Kidney glomerular epithelial cell (primary cell): ENCODE measurements around the gene TAF1A.
A peak's percentile ranks its signal among the peaks of the same experiment; 100 is the strongest.

ENCODE experiments used
- DNase-seq: peaks from one replicate; lab custom pipeline; 2025; lab: John Stamatoyannopoulos, UW

TAF1A gene

DNA sequence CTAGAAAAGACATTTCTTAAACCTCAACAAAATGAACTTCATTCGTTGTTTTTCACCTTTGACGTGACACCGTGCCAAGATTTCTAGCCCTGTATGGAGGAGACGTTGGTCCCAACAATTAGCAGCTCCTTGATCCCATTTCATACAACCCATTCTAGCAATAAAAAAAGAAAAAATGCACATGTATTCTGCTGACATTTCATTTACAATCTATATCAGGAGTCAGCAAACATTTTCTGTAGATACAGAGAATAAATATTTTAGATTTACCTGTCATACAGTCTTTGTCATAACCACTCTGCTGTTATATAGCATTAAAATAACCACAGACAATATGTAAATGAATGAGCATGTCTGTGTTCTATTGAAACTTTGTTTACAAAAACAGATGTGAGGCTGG, 7.0 kb upstream of the TAF1A start:
- no peak for DNase-seq

DNA sequence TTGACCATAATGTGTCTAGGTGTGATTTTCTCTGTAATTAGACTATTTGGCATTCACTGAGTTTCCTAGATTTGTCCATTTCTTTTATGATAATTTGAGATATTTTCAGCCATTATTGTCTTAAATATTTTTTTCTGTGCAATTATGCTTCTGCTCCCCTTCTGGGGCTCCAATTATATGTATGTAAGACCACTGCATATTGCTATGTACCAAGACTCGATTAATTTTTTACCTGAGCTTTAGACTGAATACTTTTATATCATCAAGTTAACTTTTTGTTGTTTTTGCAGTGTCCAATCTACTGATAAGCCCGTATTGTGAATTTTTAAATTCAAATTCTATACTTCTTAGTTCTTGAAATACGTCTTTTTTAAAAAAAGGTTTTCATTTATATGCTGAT, 5.1 kb upstream of the TAF1A start:
- no peak for DNase-seq

DNA sequence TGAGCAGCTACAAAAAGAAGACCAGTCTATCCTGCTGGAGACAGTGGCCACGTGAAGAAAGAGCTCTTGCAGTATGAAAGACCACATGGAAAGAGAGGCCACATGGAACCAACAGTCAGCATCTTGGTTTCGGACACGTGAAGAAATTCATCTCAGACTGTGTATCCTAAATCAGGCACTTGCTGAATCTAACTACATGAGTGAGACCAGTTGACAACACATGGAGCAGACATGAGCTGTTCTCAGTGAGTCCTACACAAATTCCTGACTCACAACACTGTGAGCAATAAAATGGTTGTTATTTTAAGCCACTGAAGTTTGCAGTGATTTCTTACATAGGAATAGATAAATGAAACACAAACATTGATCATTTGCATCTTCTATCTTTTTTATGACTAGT, 2.4 kb upstream of the TAF1A start:
- peak; percentile 19 for DNase-seq

DNA sequence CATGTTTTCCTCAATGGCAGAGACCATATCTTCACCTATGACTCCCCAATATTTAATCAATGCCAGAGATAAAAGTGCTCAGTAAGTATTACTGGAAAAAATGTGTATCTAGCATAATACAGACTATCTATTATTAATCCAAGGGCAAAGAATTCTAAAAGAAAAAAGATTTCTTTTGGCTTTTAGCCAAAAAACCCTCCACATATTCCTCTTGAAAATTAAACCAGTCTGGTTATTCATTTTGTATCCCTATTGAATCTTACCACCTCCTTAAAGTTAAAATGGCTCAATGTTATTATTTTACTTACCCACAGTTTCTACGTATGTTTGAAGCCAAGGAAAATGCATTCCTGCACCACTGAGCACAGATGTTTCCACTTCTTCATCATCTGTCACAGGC, 1.6 kb downstream of the TAF1A start:
- no peak for DNase-seq

DNA sequence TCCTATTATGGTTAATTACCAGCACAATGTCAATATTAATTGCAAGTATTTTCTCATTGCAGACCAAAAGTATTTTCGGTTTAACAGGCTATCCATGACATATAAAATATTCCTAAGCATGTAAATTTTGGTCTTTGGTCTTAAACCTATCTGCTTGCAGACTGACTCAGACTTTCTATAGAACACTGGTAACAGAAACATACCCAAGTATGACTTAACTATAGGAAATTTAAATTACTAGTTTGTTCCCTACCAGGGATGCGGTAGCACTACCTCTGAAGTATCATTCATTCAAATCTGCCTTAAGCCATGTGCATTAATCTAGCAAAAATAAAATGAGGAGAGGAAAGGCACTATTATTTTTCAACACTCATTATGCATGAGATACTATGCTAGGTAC, 2.9 kb downstream of the TAF1A start:
- DNase-seq, result no peak

DNA sequence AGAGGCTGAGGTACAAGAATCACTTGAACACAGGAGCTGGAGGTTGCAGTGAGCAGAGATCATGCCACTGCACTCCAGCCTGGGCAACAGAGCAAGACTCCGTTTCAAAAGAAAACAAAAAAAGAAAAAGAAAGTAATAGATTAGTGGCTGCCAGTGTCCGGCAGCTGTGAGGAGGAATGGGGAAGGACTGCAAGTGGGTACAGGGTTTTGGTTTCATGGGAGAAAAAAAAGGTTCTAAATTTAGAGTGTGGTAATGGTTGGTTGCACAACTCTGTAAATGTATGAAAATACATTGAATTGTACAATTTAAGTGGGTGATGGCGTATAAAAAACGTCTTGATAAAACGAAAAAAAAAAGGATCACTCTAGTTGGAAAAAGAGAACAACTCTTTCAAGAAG, 6.7 kb downstream of the TAF1A start:
- DNase-seq, result no peak

DNA sequence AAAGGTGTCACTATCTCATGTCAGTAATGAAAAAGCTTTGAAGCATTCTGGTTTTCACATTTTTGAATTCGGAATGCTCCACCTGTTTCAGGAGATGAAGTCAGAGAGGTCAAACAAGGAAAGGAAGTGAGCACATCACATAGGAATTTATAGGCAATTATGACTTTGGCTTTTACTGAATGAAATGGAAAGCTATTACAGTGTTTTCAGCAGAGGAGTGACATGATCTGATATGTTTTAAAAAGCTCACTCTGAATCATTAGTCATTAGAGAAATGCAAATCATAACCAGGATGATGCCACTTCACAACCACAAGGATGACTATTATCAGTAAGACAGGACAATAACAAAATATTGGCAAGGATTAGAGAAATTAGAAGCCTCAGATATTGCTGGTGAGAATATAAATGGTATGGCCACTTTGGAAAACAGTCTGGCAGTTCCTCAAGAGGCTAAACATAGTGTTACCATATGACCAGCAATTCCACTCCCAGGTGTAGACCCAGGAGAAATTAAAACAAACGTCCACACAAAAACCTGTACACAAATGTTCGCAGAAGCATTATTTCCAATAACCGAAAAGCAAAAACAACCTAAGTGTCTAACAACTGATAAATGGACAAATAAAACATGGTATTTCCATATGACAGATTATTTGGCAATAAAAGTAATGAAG, 7.5 kb downstream of the TAF1A start:
- DNase-seq, result peak; percentile 64

DNA sequence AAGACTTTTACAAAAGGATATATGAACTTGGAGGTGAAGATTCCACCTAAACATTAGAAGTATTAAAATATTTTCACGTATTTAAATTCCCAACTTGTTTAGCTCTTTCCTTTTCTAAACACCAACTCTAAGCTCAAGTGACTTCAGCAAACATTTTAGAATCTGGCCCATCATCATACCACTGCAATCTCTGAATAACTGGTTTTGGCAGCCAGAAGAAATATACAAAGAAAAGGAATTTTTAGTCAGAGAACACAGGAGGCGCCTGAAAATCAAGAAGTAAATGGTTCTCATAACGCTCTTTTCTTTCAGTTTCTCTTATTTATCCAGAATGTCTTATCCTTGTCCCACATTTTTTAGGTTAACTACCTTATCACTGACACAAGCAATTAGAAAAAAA, 10.4 kb downstream of the TAF1A start:
- DNase-seq, result no peak

DNA sequence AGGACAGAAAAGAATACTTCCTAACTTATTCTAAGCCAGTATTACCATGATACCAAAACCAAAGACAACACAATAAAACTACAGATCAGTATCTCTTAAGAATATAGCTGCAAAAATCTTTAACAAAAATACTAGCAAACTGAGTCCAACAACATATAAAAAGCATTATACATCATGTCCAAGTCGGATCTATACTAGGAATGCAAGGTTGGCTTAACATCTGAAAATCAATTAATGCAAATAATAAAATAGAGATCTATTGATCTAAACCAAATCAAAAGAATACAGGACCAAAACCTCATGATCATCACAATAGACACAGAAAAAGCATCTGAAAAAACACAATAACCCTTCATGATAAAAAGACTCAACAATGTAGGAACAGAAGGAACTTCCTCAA, 18.9 kb downstream of the TAF1A start:
- DNase-seq, result no peak

DNA sequence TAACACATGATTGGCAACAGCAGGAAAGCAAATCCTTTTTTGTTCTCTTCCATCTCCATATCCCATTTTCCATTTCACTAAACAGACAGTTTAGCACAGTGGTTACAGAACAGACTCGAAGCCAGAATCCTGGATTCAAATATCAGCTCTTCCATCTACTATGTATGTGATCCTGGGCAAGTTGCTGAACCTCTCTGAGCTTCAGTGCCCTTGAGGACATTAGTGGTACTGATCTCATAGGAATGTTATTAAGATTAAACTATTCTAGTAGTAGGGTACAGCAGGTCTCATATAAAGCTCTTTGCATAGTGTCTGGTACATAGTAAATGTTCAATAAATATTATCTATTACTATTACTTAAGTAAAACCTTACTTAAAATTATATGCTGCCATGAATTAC, 28.1 kb downstream of the TAF1A start:
- DNase-seq, result no peak

DNA sequence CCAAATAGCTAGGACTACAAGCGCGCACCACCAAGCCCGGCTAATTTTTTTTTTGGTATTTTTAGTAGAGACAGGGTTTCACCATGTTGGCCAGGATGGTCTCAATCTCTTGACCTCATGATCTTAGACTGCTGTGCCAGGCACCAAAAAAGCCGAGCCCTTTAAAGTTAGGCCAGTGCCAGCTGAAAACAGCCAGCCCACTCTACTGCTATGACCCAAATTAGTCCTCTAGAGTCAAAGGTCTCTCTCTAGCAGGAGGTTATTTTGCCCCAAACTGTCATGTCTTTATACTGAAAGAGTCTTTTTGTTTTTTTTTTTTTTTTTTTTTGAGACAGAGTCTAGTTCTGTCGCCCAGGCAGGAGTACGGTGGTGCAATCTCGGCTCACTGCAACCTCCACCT, 32.2 kb downstream of the TAF1A start:
- DNase-seq, result no peak

DNA sequence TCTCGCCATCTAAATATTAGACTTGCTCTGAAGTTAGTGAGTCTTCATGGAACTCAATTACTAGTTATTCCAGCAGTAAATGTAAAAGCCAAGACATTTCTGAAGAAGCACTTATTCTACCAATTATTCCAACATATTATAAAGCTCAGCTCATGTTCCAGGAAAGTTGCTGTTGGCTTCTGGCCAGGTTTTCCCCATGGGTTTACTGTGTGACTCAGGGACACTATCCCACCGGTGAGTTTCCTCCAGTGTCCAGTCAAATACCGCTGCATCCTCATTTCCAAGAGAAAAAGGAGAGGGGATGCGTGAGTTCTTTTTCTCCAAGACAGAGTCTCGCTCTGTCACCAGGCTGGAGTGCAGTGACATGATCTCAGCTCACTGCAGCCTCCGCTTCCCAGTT, 32.6 kb downstream of the TAF1A start:
- no peak for DNase-seq

DNA sequence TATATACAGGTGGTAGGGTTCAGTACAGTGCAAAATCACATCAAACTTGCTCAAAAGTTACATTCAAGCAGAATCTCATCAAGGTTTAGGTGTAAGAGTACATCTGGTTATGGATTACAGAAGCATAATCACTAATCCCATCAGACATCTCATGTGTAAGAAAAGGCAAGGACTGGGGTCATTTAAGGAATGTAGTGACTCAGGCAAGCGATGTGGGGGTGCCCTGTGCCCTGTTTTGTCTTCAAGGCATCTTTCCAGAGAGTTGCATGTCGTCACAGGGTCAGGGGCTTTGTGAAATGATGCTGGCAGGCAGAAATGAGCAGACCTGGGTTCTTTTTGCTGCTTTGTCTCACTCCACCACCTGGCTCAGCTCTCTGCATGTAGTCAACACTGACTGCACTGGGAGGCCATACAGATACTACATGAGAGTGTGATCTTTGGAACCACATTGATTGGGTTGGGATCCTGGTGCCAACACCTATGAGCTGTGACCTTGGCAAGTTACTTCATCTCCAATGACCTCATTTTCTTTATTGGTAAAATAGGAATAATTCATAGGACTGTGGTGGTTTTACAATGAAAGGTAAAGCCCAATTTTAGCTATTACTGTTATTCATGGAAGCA, 33.6 kb downstream of the TAF1A start:
- no peak for DNase-seq

DNA sequence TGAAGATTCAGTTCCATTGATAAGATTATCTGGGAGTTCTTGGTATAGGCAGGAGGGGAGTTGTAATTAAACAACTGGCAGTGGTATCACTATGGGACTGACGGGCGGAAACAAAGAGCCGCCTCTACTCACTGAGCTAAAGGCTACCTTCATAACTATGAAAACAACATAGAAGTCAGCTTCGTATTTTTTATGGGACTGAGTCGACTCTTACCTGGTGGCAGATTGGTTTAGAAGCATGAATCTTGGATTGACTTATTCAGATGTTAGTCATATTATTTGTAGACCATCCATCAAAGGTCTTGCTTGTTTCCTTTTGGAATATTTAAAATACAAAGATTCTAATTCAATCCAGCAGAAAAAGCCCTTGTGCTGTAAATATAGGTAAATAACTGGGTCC, 35.6 kb downstream of the TAF1A start:
- no peak for DNase-seq

DNA sequence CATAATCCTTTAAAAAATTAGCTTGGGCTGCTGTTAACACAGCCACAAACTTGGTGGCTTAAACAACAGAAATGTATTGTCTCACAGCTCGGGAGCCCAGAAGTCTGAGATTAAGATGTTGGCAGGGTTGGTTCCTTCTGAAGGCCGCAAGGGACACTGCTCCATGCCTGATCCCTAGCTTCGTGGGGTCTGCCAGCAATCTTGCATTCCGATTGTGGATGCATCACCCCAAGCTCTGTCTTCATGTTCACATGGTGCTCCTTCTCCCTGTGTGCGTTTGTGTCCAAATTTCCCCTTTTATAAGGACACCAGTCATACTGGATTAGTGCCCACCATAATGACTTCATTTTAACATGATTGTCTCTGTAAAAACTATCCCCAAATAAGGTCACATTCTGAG, 36.9 kb downstream of the TAF1A start:
- no peak for DNase-seq

DNA sequence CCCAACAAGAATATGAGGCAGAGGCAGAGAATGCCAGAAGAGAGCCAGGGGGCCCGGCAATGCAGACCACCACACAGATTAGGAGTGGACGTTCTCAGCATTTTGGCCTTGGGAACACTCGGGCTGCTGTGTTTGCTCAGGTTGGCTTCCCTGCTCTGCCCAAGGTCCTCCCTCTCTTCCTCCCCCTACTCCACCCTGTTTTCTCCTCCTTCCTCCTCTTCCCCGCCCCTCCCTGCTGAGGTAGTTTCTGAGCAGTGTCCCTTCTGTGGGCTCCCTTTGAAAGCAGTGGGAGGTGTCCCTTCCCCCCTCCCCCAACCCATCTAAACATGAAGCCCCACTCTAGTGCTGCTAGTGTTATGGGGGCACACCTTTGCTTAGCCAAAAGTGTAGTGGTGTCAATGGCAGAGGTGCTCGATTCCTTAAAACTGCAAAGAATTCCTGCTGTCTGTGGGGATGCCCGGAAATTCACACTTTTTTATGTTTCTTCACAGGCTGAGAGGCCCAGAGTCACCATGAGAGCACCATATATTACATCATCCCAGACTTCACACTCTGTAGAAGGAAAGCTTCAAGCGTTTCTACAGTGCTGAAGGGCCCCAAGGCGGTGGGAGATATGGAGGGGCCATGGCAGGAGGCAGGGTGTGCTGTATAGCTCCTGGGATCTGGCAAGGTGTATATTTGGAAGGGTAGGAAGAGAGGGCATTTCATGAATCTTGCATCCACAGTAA, 41.6 kb downstream of the TAF1A start, which contains the start of gene HHIPL2:
TSS of gene HHIPL2 (minus strand) at position 161 of the 728 bp plus-strand sequence. CDS start at position 101, 60 bp downstream.
- no peak for DNase-seq

DNA sequence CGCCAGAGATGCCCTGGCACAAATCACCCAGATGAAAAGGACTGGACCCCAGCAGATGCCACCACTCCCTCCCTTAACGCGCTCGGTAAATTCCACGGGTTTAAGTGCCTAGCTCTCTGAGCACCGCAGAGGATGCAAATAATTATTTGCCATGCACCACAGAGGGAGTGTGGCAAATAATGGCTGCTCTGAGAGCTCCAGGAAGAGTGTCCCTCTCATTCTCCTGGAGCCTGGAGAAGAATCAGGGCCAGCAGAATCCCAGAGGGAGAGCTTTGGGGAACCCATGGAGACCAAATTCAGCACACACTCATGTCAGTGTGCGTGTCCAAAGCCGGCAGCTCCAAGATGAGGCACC, 42.5 kb downstream of the TAF1A start:
- no peak for DNase-seq

DNA sequence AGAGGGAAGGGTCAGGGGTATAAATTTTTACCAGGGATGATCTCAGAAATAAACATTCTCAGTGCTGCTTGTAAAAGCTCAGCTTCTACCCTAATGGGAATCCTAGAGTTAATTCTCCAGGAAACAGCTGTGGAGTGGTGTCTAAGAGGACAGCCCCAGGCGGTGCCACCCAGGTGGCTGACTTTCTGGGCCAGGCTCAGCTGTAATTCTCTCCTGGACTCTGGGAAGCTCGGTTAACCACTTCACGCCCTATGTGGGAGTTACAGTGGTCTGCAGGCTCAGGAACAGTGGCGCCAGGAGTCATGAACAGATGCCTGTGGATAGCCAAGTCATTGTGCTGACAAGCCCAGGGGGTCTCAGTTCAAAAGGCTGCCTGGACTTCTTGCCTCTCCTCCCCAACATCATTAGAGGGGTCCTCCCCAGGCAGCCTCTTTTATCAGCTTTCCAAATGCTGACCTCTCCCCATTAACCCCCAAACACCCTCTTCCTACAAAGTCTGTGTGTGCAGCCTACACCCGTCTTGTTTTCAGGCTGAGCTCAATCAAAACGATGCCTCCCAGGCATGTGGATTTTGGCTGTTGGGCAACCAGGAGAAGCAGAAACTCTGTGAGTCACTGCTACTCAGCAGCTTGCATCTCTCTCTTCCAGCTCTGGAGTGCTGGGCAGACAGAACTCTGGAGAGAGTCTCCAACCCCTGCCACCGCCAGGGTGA, 43.0 kb downstream of the TAF1A start:
- DNase-seq, result peak; percentile 68

DNA sequence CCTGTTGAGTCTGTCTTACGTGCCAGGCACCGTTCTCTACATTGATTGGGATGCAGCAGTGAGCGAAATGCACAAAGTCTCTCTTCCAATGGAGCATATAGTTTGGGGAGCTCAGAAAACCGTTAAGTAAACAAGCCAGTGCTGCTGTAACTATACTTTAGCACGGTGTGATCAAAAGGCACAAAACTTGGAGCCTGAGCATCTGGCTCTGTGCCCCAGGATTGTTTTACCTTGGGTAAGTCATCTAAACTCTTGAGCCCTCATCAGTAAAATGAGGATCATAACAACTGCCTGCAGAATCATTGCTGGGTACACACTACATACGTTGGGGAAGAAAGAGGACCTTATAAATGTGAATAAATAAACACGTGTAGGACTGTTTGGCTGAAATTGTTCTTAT, 43.6 kb downstream of the TAF1A start:
- no peak for DNase-seq

DNA sequence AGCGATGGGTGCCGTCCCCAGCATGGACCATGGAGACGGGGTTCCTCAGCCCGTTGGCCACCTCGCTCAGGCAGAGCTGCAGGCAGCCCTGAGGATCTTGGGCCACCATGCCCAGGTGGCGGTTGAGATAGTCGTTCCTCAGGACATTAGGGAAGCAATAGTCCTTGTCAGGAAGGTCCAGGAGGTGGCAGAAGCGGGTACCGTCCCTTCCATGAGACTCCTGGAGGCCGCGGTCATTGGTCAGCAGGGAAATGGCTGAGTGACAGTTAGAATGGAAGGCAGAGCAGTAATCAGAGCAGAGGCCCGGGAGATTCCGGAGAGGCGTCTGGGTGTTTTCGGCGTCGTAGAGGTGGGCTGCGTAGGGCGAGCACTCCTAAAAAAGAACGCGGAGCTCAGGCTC, 45.9 kb downstream of the TAF1A start:
- DNase-seq, result no peak

DNA sequence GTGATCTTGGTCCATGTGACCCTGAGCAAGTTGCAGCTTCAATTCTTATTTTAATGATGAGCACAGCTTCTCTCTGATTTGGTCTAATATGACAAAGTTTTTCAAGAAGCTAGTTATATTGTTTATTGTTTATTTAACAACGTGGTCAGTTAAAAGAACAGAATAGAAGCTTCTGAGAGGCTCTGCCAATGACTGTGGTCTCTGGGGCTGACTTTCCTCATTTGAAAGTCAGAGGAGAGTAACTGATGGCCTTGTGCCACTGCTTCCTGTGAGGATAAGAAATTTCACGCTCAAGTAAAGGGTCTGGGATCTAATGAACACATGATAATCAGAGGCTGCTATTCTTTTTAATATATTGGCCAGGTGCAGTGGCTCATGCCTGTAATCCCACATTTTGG, 49.1 kb downstream of the TAF1A start:
- no peak for DNase-seq

DNA sequence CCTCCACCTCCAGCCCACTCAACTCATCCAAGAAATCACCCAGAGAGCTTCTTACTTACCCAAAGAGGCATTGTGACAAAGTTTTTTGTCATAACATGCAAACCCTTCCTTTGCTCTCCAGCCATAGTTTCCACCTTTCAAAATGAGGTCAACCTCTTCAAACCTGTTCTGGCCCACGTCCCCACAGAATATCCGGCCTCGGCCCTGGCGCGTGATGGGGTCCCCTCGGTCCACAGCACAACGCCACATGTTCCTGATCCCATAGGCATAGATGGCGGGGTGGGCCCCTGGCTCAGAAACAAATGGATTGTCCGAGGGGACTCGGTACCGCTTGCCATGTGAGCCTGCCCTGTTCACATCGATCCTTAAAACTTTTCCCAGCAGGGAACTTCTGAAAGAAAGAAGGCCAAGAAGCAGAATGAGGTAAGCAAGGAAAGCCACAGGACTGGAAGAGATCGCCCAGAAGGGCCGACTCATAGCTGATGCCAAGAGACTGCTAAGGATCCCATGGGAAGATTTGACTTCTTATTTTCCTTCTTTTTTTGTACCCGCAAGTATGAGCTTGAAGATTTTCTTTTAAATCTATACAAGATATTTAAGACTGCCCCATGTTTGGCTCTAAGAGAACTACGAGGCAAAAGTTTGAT, 49.7 kb downstream of the TAF1A start:
- DNase-seq, result no peak
